DMS79 (cell line): ENCODE measurements around the gene STXBP1.

ENCODE experiments used
- DNase-seq: peaks from one replicate; lab custom pipeline; 2025; lab: John Stamatoyannopoulos, UW

Gene STXBP1

GRCh38 chr9:127611899-127612790 lies at the start of gene STXBP1:
STXBP1 (plus strand) TSS chr9:127612277; CDS start chr9:127612404, 127 bp downstream.
- peak; percentile 57 for DNase-seq

- DNase-seq: no peak
These were observed 49.7 kb upstream of the STXBP1 start for GRCh38 chr9:127562279-127562796.

- DNase-seq: no peak
These were observed 49.2 kb upstream of the STXBP1 start for GRCh38 chr9:127562841-127563401.

- no peak for DNase-seq
These were observed 48.5 kb upstream of the STXBP1 start for GRCh38 chr9:127563579-127563978.

- DNase-seq: no peak
These were observed 46.8 kb upstream of the STXBP1 start for GRCh38 chr9:127565231-127565630.

GRCh38 chr9:127566351-127567001 lies 45.6 kb upstream of the STXBP1 start:
- DNase-seq: no peak

GRCh38 chr9:127567035-127567729 lies 44.9 kb upstream of the STXBP1 start:
- peak; percentile 57 for DNase-seq

- DNase-seq: no peak
These were observed 44.1 kb upstream of the STXBP1 start for GRCh38 chr9:127567730-127568617.

- DNase-seq: no peak
These were observed 43.5 kb upstream of the STXBP1 start for GRCh38 chr9:127568618-127568970.

GRCh38 chr9:127568971-127569885 lies 42.8 kb upstream of the STXBP1 start:
- DNase-seq: peak; percentile 68

GRCh38 chr9:127569886-127570401 lies 42.1 kb upstream of the STXBP1 start:
- DNase-seq: peak; percentile 83

- DNase-seq: no peak
These were observed 41.5 kb upstream of the STXBP1 start for GRCh38 chr9:127570533-127571111.

GRCh38 chr9:127571971-127572370 lies 40.1 kb upstream of the STXBP1 start:
- DNase-seq: no peak

GRCh38 chr9:127572961-127573721 lies 38.9 kb upstream of the STXBP1 start:
- no peak for DNase-seq

- peak; percentile 94 for DNase-seq
These were observed 37.7 kb upstream of the STXBP1 start for GRCh38 chr9:127574072-127574993.

- DNase-seq: no peak
These were observed 36.0 kb upstream of the STXBP1 start for GRCh38 chr9:127575875-127576778.
